CD4-positive, alpha-beta memory T cell (primary cell): Measurements from ENCODE around the gene GGA3. TPM values are rescaled to one million over a fixed set of nuclear protein-coding genes. Genes with fewer than 3 reads are reported as not detected.
A peak's percentile ranks its signal among the peaks of the same experiment; 100 is the strongest.

ENCODE experiments used
- CTCF ChIA-PET: fragments of 350-600 bp; sonication (Branson Sonifier 250); formaldehyde crosslinking; loops from one replicate; lab custom pipeline; 2021; ENCODE audit warnings: inconsistent platforms; ENCODE audit not compliant: partially characterized antibody; lab: Charles Lee
- POLR2A ChIA-PET: fragments of 350-600 bp; sonication (Branson Sonifier 250); formaldehyde crosslinking; loops from one replicate; lab custom pipeline; 2021; ENCODE audit not compliant: partially characterized antibody; lab: Charles Lee
- DNase-seq, 5 donors: peaks; one replicate each; pipeline versions ENCODE4 v3.0.0 to v3.0.0-alpha.2; 2020 to 2022; ENCODE audit warnings: mixed read lengths in 1 of 5
- H3K27ac ChIP-seq: one replicate; pipeline ENCODE4 v1.7.0; 2013; ENCODE audit warnings: low read depth, low read length
- H3K27me3 ChIP-seq: 2 replicates; pipeline ENCODE4 v1.7.0; 2013; ENCODE audit warnings: mild to moderate bottlenecking, low read length, moderate library complexity; ENCODE audit not compliant: insufficient read depth
- H3K36me3 ChIP-seq: 2 replicates; pipeline ENCODE4 v1.7.0; 2013; ENCODE audit warnings: mild to moderate bottlenecking, low read length, moderate library complexity; ENCODE audit not compliant: insufficient read depth
- H3K4me1 ChIP-seq: 2 replicates; pipeline ENCODE4 v1.7.0; 2013; ENCODE audit warnings: mild to moderate bottlenecking, low read length, moderate library complexity; ENCODE audit not compliant: insufficient read depth
- H3K4me3 ChIP-seq, 2 donors: one replicate each; pipeline ENCODE4 v1.7.0; 2013; ENCODE audit warnings: low read length in 2 of 2, mild to moderate bottlenecking in 1 of 2
- H3K9me3 ChIP-seq, 2 donors: one replicate each; pipeline ENCODE4 v1.7.0; 2013; ENCODE audit warnings: low read length in 2 of 2, control low read depth in 1 of 2; ENCODE audit not compliant: control insufficient read depth in 1 of 2
- H3K27ac Mint-ChIP-seq, 7 donors: one replicate each; pipeline ENCODE4 v1.8.0; 2020 to 2021; ENCODE audit warnings: mixed read lengths in 7 of 7, mild to moderate bottlenecking in 6 of 7, inconsistent platforms in 3 of 7, moderate library complexity in 3 of 7
- H3K27me3 Mint-ChIP-seq, 2 donors: one replicate each; pipeline ENCODE4 v1.8.0; 2020 to 2021; ENCODE audit warnings: mixed read lengths in 2 of 2
- H3K36me3 Mint-ChIP-seq, 2 donors: one replicate each; pipeline ENCODE4 v1.8.0; 2020 to 2021; ENCODE audit warnings: mixed read lengths in 2 of 2, inconsistent platforms in 1 of 2, mild to moderate bottlenecking in 1 of 2
- H3K4me1 Mint-ChIP-seq, 4 donors: one replicate each; pipeline ENCODE4 v1.8.0; 2020 to 2021; ENCODE audit warnings: mixed read lengths in 4 of 4, mild to moderate bottlenecking in 1 of 4
- H3K4me3 Mint-ChIP-seq, 8 donors: one replicate each; pipeline ENCODE4 v1.8.0; 2020 to 2021; ENCODE audit warnings: mixed read lengths in 8 of 8, mild to moderate bottlenecking in 7 of 8, moderate library complexity in 6 of 8, inconsistent platforms in 3 of 8
- H3K9me3 Mint-ChIP-seq, 8 donors: one replicate each; pipeline ENCODE4 v1.8.0; 2020 to 2021; ENCODE audit warnings: mixed read lengths in 8 of 8, mild to moderate bottlenecking in 5 of 8, inconsistent platforms in 3 of 8, moderate library complexity in 1 of 8
- intact Hi-C: fragments of 100-400 bp; cut with micrococcal nuclease; formaldehyde crosslinking; loops from one replicate; pipeline ENCODE4 v1.15.1; 2023
- polyA plus RNA-seq, 2 donors: library from polyadenylated mRNA; unstranded; fragments of 300-500 nt; fragmentation: Illumina TruSeq; gene quantifications; one replicate each; pipeline ENCODE4 v1.2.3, GENCODE V29; 2021
- total RNA-seq, 2 experiments: library from RNA; stranded (reverse); gene quantifications; one replicate each; pipeline ENCODE4 v1.2.3, GENCODE V29; 2021

Gene GGA3, protein sequence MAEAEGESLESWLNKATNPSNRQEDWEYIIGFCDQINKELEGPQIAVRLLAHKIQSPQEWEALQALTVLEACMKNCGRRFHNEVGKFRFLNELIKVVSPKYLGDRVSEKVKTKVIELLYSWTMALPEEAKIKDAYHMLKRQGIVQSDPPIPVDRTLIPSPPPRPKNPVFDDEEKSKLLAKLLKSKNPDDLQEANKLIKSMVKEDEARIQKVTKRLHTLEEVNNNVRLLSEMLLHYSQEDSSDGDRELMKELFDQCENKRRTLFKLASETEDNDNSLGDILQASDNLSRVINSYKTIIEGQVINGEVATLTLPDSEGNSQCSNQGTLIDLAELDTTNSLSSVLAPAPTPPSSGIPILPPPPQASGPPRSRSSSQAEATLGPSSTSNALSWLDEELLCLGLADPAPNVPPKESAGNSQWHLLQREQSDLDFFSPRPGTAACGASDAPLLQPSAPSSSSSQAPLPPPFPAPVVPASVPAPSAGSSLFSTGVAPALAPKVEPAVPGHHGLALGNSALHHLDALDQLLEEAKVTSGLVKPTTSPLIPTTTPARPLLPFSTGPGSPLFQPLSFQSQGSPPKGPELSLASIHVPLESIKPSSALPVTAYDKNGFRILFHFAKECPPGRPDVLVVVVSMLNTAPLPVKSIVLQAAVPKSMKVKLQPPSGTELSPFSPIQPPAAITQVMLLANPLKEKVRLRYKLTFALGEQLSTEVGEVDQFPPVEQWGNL
- total RNA-seq (100 to 1,000 TPM; 121 to 122 TPM), polyA plus RNA-seq (10 to 100 TPM in 1 of 2 donors, 1 to 10 TPM in 1; 7.7 to 25.8 TPM)

DNA sequence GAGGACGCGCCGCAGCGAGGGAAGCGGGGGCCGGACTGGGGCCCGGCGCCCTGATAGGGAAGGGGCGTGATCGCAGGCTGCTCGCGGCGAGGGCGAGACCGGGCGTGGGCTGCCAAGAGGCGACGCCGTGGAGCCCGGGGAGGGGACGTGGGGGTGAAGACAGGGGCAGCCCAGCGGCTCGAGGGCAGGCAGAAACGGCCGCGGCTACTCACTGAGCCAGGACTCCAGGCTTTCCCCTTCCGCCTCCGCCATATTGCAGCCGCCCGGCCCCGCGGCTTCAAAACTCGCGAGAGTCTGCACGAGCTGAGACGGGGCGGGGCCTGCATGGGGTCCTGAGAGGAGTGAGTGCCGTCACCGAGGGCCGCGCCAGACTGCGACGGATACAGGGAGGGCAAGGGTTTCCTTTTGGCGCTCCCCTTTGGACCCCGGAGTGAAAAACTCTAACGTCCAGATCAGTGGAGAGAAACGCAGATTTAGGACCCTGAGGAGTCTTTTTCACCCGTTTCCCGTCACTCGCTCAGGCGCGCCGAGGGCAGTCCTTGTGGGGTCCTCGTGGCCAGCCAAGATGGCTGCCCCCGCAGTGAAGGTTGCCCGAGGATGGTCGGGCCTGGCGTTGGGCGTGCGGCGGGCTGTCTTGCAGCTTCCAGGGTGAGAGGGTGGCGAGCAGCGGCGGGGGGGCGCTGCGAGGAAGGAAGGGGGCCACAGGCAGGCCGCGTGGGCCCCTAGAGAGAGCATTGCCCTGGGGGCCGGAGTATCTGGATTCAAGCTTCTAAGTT is at the start of gene GGA3, which contains the start of gene MRPS7:
Gene GGA3, minus strand, starts transcription at position 271 of the 776 bp plus-strand sequence. Its CDS starts 19 bp downstream, at position 252.
Gene MRPS7, plus strand, starts transcription at position 544 of the 776 bp plus-strand sequence. Its CDS starts 22 bp downstream, at position 566.
- Histone ChIP-seq H3K36me3 (peaks cover 14% of the 10 kb centered on the region), H3K27me3 (no peaks in the 10 kb centered on the region), H3K4me1 (peaks cover 35% of the 10 kb centered on the region), H3K4me3 (peak within 1 kb of the TSS; percentile 77 to 99), H3K27ac (peak within 1 kb of the TSS; percentile 96), H3K9me3 (no peaks in the 10 kb centered on the region)
- peak within 1 kb of the TSS; percentile 93 to 99 (median 97) for H3K4me3 Mint-ChIP-seq
- peak within 1 kb of the TSS; percentile 100 for H3K27ac Mint-ChIP-seq
- peaks cover 4 to 42% of the 10 kb centered on the region in 2 donors for H3K36me3 Mint-ChIP-seq
- ChIA-PET POLR2A (interaction anchor here (0.6 to 6.1 kb wide), 32 partner anchors 11 to 405 kb away, joined by 3 to 193 read pairs (median 6); partner anchors contain the start of genes ARMC7, FDXR, GRB2 and MIF4GD), CTCF (interaction anchor here (1.0 to 4.3 kb wide), 11 partner anchors 8 to 301 kb away, joined by 3 to 44 read pairs (median 4); partner anchors contain the start of genes MIF4GD and SLC25A19)
- H3K9me3 Mint-ChIP-seq, result peaks cover 0 to 2% (median 0%) of the 10 kb centered on the region in 8 donors
- intact Hi-C loops, result loop anchor here (1.0 to 2.0 kb wide), 7 partner anchors 10 to 144 kb away; partner anchors contain the start of genes GRB2, JPT1, MIF4GD and NUP85
- DNase-seq, result peak; percentile 95 to 99 (median 97)
- peaks cover 32 to 65% (median 48%) of the 10 kb centered on the region in 4 donors for H3K4me1 Mint-ChIP-seq
- H3K27me3 Mint-ChIP-seq, result no peaks in the 10 kb centered on the region

DNA sequence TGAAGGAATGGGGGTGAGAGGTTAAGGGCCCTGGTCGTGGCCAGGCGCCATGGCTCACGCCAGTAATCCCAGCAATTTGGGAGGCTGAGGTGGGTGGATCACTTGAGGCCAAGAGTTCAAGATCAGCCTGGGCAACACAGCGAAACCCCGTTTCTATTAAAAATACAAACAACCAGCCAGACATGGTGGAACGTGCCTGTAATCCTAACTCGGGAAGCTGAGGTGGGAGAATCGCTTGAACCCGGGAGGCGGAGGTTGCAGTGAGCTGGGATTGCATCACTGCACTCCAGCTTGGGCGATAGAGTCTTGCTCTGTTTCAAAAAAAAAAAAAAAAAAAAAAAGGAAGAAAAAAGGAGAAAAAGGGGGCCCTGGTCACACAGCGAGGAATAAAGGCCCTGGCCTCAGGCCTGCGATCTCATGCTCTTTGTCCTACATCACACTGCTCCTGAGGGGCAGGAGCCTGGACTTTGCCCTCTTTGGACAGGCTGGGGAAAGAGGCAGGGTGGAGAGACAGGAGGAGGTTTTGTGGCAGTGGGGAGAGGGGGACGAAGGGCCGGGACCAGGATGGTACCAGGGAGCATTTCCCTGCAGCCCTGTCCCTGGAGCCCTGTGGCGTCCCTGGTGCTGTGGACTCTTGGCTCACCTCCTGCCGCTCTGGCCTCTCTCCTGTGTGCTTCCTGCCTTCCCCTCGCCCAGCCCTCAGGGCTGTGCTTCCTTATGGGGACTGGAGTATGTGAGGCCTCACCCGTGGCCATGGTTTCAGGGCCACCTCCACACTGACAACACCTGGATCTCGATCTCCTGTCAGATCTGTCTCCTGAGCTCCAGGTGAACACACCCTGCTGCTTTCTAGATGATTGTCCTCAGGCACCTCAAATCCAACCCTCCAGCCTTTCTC is 47.6 kb upstream of the GGA3 start:
- no peak overlapping the region for H3K4me3 Mint-ChIP-seq
- H3K36me3 ChIP-seq, result no peaks in the 10 kb centered on the region
- CTCF ChIA-PET, result interaction anchor here (0.7 kb wide), 1 partner anchor 13 kb away, joined by 3 read pairs; no protein-coding TSS in a partner anchor
- peak overlapping the region in 1 of 7 donors; percentile 22 for H3K27ac Mint-ChIP-seq
- H3K4me3 ChIP-seq, result no peak overlapping the region
- H3K4me1 ChIP-seq, result no peaks in the 10 kb centered on the region
- no peaks in the 10 kb centered on the region for H3K36me3 Mint-ChIP-seq
- intact Hi-C loops, result no loop called here
- no peaks in the 10 kb centered on the region for H3K9me3 Mint-ChIP-seq
- no peaks in the 10 kb centered on the region for H3K27me3 Mint-ChIP-seq
- H3K9me3 ChIP-seq, result no peaks in the 10 kb centered on the region
- POLR2A ChIA-PET, result no interaction called here
- H3K27ac ChIP-seq, result no peak overlapping the region
- H3K4me1 Mint-ChIP-seq, result peaks cover 0 to 2% (median 0%) of the 10 kb centered on the region in 4 donors
- no peaks in the 10 kb centered on the region for H3K27me3 ChIP-seq
- no peak for DNase-seq

DNA sequence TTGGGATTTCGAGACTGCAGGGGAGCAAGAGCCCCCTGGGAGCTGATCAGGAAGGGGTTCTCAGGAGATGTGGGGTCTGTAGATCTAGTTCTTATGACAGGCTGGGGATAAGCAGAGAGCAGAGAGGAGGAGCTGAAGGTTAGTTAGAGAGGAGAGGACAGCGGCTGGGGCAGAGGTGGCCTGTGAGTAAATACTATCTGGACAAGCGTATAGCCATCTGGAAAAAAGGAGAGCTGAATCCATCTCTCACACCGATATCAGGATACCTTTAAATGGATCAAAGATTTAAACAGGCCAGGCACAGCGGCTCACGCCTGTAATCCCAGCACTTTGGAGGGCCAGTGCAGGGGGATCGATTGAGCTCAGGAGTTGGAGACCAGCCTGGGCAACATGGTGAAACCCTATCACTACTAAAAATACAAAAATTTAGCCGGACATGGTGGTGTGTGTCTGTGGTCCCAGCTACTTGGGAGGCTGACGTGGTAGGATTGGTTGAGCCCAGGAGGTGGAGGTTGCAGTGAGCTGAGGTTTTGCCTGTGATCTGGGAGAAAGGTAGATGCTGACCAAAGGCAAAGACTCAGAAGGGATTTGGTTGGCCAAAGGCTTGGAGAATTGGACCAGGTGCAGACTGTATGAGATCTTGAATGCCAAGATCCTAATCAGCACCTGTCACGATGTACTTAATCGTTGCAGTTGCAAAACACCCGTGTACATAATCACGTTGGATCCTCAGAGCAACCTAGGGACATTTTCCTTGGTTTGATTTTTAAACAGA is 46.7 kb upstream of the GGA3 start:
- no peaks in the 10 kb centered on the region for H3K36me3 ChIP-seq
- ChIA-PET CTCF (interaction anchor here (0.7 to 1.7 kb wide), 2 partner anchors 13 to 19 kb away, joined by 3 to 4 read pairs; partner anchors contain the start of gene SLC25A19), POLR2A (no interaction called here)
- Mint-ChIP-seq H3K27ac (peak overlapping the region in 2 of 7 donors; percentile 57 to 72), H3K27me3 (no peaks in the 10 kb centered on the region), H3K4me1 (no peaks in the 10 kb centered on the region), H3K36me3 (no peaks in the 10 kb centered on the region), H3K9me3 (no peaks in the 10 kb centered on the region), H3K4me3 (no peak overlapping the region)
- intact Hi-C loops, result no loop called here
- H3K9me3 ChIP-seq, result no peaks in the 10 kb centered on the region
- no peaks in the 10 kb centered on the region for H3K4me1 ChIP-seq
- H3K4me3 ChIP-seq, result no peak overlapping the region
- no peaks in the 10 kb centered on the region for H3K27me3 ChIP-seq
- H3K27ac ChIP-seq, result no peak overlapping the region
- DNase-seq, result no peak

DNA sequence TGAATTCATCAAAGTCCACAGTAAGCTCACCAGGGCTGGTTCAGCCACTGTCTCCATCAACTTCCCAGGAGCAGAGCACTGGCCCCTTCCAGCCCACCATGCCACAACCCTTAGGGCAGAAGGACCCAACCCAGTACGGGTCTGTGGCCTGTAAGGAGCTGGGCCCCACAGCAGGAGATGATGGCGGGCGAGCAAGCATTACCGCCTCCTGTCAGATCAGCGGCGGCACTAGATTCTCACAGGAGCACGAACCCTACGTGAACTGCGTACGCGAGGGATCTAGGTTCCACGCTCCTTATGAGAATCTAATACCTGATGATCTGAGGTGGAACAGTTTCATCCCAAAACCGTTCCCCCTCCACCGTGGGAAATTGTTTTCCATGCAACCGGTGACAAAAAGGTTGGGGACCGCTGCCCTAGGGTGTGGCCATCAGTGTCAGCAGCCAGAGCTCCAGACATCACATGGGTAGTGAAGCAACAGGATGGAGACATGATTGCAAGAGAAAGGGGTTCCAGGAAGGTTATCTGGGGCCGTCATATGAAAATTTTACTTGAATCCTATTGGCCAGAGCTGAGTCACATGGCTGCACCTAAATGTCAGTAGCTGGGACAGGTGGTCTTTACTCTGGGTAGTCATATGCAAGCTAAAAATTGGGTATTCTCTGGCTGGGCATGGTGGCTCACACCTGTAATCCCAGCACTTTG is 40.2 kb upstream of the GGA3 start:
- Mint-ChIP-seq H3K27me3 (no peaks in the 10 kb centered on the region), H3K36me3 (no peaks in the 10 kb centered on the region), H3K4me3 (no peak overlapping the region), H3K9me3 (no peaks in the 10 kb centered on the region), H3K4me1 (peaks cover 2 to 7% (median 4%) of the 10 kb centered on the region in 4 donors), H3K27ac (no peak overlapping the region)
- H3K4me3 ChIP-seq, result no peak overlapping the region
- CTCF ChIA-PET, result interaction anchor here (1.2 to 1.4 kb wide), 2 partner anchors 15 to 21 kb away, joined by 3 to 4 read pairs; no protein-coding TSS in a partner anchor
- no peaks in the 10 kb centered on the region for H3K4me1 ChIP-seq
- intact Hi-C loops, result no loop called here
- DNase-seq, result no peak
- no peak overlapping the region for H3K27ac ChIP-seq
- no peaks in the 10 kb centered on the region for H3K27me3 ChIP-seq
- H3K9me3 ChIP-seq, result no peaks in the 10 kb centered on the region
- POLR2A ChIA-PET, result interaction anchor here (1.7 kb wide), 1 partner anchor 12 kb away, joined by 5 read pairs; the partner anchor contains the start of gene SLC25A19
- H3K36me3 ChIP-seq, result no peaks in the 10 kb centered on the region

DNA sequence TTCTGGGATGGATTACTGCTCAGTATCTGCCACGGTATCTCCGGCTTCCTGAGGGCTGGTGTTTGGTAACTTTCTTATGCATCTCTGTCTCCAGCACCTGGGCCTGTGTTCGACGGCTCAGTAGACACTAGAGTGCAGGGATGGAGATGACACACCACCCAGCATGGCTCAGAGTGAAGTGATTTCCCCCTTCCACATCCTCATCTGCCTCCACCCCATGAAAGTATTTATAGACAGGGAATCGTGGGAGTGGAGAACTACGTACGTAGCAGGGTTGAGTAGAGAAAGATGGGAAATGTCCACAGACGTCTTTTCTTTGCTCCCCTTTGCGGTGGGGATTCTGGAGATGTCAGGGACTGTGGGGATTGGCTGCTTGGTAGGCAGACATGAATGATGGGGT is 39.6 kb upstream of the GGA3 start:
- Mint-ChIP-seq H3K9me3 (no peaks in the 10 kb centered on the region), H3K27me3 (no peaks in the 10 kb centered on the region), H3K36me3 (no peaks in the 10 kb centered on the region), H3K4me1 (peaks cover 2 to 7% (median 4%) of the 10 kb centered on the region in 4 donors), H3K4me3 (no peak overlapping the region), H3K27ac (peak overlapping the region in 1 of 7 donors; percentile 38)
- no peak overlapping the region for H3K4me3 ChIP-seq
- H3K36me3 ChIP-seq, result no peaks in the 10 kb centered on the region
- H3K27me3 ChIP-seq, result no peaks in the 10 kb centered on the region
- ChIA-PET CTCF (interaction anchor here (1.1 to 1.2 kb wide), 2 partner anchors 22 to 233 kb away, joined by 4 to 5 read pairs; no protein-coding TSS in a partner anchor), POLR2A (interaction anchor here (1.7 kb wide), 1 partner anchor 12 kb away, joined by 5 read pairs; the partner anchor contains the start of gene SLC25A19)
- intact Hi-C loops, result no loop called here
- H3K27ac ChIP-seq, result no peak overlapping the region
- no peaks in the 10 kb centered on the region for H3K4me1 ChIP-seq
- no peaks in the 10 kb centered on the region for H3K9me3 ChIP-seq
- DNase-seq, result no peak
